HG02678 (cell line): Measurements from ENCODE around the gene CRYL1.
"Not testable (repeated sequence)": the region's sequence is repeated elsewhere in the genome, so short reads cannot be mapped to it uniquely, and the experiment has no call there.

Experiments
- ATAC-seq: cut with Tn5 transposase; IDR thresholded peaks from one replicate; pipeline ENCODE4 v1.9.1; 2021; ENCODE audit warnings: mild to moderate bottlenecking, moderate library complexity; ENCODE audit not compliant: unreplicated experiment

CRYL1 gene

GRCh38 chr13:20461481-20461859, 64.2 kb downstream of the CRYL1 start:
- ATAC-seq: no peak

DNA sequence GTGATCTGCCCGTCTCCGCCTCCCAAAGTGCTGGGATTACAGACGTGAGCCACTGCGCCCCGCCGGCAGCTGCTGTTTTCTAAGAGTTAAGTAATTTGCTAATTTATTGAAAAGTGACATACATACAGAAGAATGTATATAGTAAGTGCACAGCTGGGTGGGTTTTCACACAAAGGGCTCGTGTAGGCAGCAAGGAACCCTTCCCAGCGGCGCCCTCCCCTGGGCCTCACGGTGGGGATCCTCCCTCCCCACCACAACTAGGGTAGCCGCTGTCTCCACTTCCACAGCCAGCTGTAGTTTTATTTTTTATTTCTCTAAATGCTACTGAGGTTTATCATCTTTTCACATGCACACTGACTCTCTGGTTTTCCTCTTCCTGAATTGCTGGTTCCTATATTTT, 64.9 kb downstream of the CRYL1 start:
- no peak for ATAC-seq

DNA sequence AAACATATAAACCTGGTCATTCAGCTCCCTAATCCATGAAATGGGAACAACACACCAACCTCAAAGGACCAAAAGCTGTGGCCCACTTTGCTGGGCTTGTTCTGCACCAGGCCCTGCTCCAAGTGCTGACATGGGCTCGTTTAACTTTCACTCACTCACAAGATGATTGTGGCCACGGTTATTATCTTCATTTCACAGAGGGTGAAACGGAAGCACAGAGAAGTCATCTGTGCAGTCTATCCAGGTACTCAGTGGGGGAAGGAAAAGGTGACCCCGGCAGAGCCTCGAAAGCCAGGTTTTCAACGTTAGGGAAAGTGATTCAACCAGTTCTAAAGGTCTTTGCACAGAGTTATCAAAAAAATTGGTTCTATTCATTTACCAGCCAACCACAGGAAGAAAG, 68.0 kb downstream of the CRYL1 start:
- ATAC-seq: no peak

- no peak for ATAC-seq
Observed at GRCh38 chr13:20456737-20457136, 68.9 kb downstream of the CRYL1 start.

DNA sequence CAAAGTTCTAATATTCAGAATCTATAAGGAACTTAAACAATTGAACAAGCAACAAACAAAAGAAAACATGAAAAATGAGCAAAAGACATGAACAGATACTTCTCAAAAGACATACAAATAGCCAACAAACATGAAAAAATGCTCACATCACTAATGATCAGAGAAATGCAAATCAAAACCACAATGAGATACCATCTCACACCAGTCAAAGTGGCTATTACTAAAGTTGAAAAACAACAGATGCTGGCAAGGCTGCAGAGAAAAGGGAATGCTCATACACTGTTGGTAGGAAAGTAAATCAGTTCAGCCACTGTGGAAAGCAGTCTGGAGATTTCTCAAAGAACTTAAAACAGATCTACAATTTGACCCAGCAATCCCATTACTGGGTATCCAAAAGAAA, 74.3 kb downstream of the CRYL1 start:
- no peak for ATAC-seq

GRCh38 chr13:20448470-20448869, 77.2 kb downstream of the CRYL1 start:
- no peak for ATAC-seq

DNA sequence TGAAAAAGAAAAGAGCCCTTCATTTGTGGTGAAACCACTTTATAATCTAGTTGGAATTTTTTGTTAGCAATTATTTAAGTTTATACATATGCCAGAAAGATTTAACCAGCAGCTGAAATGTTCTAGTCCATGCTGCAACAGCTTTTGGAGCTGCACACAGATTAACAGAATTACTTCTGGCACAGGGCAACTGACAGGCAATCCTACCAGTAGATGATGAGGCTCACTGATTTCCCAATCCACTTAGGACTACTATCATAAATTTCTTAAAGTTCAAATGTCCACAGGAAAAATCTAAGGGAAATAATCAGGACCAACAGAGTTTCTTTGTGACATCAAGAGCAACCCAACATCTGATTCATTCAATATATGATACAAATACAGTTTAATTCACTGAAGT, 78.8 kb downstream of the CRYL1 start:
- no peak for ATAC-seq

DNA sequence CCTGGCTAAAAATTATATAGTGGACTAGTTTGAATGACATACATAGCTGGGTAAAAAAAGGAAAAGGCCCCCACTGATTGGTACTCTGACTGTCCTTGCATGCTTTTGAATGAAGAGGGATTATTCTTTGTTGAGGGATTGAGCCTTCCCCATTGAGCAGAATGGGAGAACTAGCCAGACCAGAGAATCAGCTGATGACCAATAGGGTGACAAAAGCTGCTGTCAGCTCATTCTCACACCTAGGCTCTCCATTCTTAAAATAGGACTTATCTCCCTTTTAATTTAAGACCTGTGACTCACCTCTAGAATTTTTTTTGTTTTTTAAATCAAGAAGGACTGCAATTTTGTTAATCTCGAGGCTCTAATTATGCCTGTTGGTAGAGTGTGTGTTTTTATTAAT, 79.3 kb downstream of the CRYL1 start:
- no peak for ATAC-seq

DNA sequence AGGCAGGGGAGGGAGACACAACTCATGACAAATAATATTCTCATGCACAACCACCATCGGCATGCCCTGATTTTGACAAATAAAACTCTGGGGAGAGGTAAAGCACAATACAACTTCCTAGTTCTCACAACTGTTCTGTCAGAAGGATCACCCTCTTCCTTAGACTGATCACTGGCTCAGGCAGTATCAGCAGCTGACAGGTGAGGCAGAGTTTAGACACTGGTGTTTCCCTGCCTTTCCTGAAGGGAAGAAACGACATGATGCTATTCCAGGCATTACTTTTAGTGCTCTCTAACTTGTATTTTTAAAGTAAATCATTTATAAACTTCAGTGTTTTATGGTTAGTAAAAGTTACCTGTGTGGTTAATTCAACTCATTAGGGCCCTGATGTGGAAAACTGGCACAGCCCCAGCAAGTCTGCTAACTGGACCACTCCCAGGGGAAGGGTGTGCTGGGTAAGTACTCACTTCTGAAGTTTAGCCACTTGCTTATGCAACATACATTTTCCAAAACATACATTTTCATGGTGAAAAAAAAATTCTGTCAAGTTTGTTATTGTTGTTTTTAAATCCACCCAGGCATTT, 82.8 kb downstream of the CRYL1 start:
- no peak for ATAC-seq

DNA sequence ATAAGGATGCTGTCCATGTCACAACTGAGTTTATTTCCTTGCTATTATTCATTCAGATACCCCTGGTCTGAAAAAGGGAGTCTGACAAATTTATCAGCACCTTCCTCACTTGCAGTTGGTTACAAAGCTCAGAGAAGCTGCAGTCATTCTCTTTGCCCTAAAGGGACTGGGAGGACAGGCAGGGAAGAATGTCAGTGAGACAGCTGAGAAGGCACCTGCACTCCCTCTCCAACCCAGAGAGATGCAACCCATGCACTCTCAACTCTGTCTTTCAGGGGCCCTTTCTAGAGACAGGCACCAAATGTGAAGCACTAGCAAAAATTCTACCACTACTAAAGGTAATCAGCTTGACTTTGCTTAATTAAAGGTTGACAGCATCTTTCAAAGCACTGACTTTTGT, 83.3 kb downstream of the CRYL1 start:
- no peak for ATAC-seq

- ATAC-seq: no peak
Observed at GRCh38 chr13:20441879-20442278, 83.8 kb downstream of the CRYL1 start.

GRCh38 chr13:20441056-20441455, 84.6 kb downstream of the CRYL1 start:
- ATAC-seq: no peak

- no peak for ATAC-seq
Observed at GRCh38 chr13:20439261-20439660, 86.4 kb downstream of the CRYL1 start.

GRCh38 chr13:20438801-20439200, 86.9 kb downstream of the CRYL1 start:
- no peak for ATAC-seq

DNA sequence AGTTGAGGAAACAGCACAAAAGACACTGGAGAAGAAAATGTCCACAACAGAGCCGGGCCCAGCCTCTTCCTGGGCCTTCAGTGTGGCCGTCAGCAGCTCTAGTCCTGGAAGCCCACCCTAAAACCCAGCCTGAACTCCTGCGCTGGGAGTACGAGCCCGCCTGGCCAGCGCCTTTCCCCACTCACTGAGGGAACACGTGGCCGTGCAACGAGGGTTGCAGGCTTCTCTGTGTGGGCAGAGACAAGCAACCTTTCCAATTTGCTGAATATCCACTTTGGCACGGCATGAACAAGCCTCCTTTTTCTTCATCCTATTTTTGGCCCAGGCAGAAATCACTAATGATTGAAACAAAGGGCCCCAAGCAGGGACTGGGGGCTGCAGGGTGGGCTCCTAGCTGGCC, 89.2 kb downstream of the CRYL1 start:
- no peak for ATAC-seq

GRCh38 chr13:20435616-20436368, 89.9 kb downstream of the CRYL1 start:
- ATAC-seq: no peak

GRCh38 chr13:20434210-20434609, 91.4 kb downstream of the CRYL1 start:
- not testable (repeated sequence) for ATAC-seq

DNA sequence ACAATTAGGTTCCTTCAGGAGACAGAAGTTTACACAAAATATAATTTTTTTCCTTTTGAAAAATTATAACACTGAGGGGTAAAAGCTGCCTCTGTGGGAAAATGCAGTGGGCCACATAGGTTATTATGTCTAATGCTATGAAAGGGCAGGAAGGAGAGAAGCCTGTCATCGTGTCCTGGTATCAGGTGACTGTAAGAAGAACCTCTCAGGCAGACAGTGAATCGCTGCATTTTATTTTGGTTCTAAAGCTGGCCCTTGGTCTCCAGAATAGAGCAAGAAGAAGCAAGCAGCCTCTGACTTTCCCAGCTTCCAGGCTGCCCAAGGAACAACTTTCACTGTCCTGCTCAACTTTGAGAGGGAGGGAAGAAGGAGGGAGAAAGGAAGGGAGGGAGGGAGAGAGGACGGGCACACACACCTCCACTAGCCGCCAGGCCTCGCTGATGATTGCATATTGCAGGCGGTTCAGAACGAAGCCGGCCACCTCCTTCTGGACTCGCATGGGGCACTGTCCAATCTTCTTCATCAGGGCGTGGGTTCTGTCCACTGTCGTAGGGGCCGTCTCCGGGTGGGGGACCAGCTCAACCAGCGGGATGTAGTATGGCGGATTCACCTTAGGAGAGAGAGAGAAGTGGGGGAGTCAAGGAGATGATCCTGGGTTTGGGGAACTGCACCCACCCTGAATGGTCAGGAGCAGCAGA, 93.8 kb downstream of the CRYL1 start:
- ATAC-seq: no peak

DNA sequence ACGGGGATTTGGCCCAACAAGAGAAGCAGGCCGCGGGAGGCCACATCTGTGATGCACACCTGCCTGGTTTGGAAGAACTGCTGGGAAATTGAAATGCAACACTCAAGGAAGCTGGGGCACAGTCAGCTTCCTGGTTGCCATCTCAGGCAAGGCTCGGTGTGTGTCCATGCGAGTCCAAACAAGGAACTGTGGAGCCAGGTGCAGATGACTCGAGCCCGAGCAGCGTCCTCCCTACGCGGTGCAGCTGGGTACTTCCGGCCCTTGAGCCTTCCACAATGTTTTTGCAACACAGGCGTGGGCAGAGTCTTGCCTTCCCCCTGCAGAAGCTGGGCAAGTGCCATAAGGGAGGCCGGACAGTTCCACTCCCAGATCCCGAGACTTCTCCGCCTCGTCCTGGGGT, 94.6 kb downstream of the CRYL1 start:
- no peak for ATAC-seq

DNA sequence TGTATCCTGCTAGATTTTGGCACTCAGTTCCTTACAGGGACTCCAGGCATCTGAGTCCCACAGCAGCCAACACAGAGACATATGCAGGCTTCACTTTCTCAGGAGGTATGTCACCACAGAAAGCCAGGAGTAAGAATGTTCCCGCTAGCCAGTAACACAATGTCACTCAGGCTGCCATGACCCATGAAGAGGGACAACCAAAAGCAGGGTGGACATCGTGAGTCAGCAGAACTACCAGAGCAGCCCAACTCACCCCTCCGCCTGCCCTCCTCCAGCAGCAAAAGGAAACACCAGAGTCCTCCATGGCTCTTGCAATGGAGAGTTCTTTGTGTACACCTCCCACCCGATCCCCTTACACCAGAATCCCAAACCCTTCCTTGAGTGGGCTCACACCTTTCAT, 95.4 kb downstream of the CRYL1 start:
- no peak for ATAC-seq

DNA sequence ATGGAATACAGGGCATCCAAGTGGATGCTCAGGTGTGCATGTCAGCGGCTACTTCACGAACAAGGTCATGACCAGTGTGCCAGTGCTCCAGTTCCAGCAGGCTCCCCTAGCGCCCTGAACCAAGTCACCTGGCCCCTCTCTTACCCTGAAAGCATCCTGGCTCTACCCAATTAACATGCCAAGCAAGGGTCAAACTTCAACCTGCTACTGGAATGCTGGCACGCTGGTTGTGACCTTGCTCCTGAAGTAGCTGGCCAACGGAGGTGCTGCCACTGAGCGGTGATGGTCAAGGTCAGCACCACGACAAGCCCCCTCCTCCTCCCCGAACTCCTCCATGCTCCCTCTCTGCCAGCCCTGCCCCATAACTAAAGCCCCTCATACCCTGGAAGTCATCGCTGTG, 96.0 kb downstream of the CRYL1 start:
- no peak for ATAC-seq
